Esophagus squamous epithelium (tissue), 5 donors: ENCODE results near the gene CYBC1. TPM values are rescaled to one million over a fixed set of nuclear protein-coding genes. Genes with fewer than 3 reads are reported as not detected.
"Not testable (repeated sequence)": the region's sequence is repeated elsewhere in the genome, so short reads cannot be mapped to it uniquely, and the experiment has no call there.

Source experiments
- DNase-seq: peaks from one replicate; lab custom pipeline; 2025; lab: John Stamatoyannopoulos, UW
- H3K27ac ChIP-seq, 4 donors: fragments of 200-600 bp; sonication (generic); one replicate each; pipeline ENCODE4 v1.5.1; 2016 to 2019; ENCODE audit warnings: mild to moderate bottlenecking in 1 of 4
- H3K27me3 ChIP-seq, 4 donors: fragments of 200-600 bp; sonication (generic); 1 replicate in 3 of 4; 2 replicates in 1 of 4; pipeline versions ENCODE4 v1.5.1 to v1.6.0; 2017 to 2021; ENCODE audit warnings: antibody characterized with exemption in 1 of 4
- H3K36me3 ChIP-seq, 3 donors: fragments of 200-600 bp; sonication (generic); one replicate each; pipeline ENCODE4 v1.5.1; 2016 to 2019
- H3K4me1 ChIP-seq, 3 donors: fragments of 200-600 bp; sonication (generic); one replicate each; pipeline ENCODE4 v1.5.1; 2017 to 2019
- H3K4me3 ChIP-seq, 4 donors: fragments of 200-600 bp; sonication (generic); 1 replicate in 3 of 4; 2 replicates in 1 of 4; pipeline ENCODE4 v1.5.1; 2016 to 2019; ENCODE audit warnings: mild to moderate bottlenecking in 2 of 4, moderate library complexity in 1 of 4
- H3K9me3 ChIP-seq, 3 donors: fragments of 200-600 bp; sonication (generic); one replicate each; pipeline ENCODE4 v1.5.1; 2016 to 2019
- POLR2A ChIP-seq, 4 donors: fragments of 450-650 bp; IDR thresholded peaks; one replicate each; pipeline ENCODE4 v1.6.1; 2017; ENCODE audit warnings: antibody characterized with exemption in 4 of 4, mild to moderate bottlenecking in 4 of 4, moderate library complexity in 3 of 4
- WGBS, 2 donors: methylation state at CpG; one replicate each; pipeline ENCODE4 v1.1.5; 2018; 5-methylcytosine and 5-hydroxymethylcytosine counted together
- intact Hi-C: fragments of 100-400 bp; cut with DNase I; formaldehyde crosslinking; loops from one replicate; pipeline ENCODE4 v1.15.0; 2022
- total RNA-seq, 4 donors: library from RNA; depleted of rRNA; stranded (reverse); fragments of >200 nt; gene quantifications; one replicate each; pipeline ENCODE4 v1.1.0, GENCODE V29; 2016
- TF ChIP-seq, protein P1 (sequence below), 6 experiments: fragments of 450-650 bp in 4 of 6; fragments of 200-600 bp in 2 of 6; sonication (generic) in 2 of 6; IDR thresholded peaks; one replicate each; pipeline ENCODE4 v1.5.1; 2016 to 2019; ENCODE audit warnings: antibody characterized with exemption in 6 of 6, mild to moderate bottlenecking in 4 of 6, moderate library complexity in 4 of 6
- donor health status: DM: yes; HTN: yes; CAD: no.

The CYBC1 gene
- total RNA-seq, 4 donors from 2014 or later = 31.7 to 74.3 (median 51.1) TPM

DNA sequence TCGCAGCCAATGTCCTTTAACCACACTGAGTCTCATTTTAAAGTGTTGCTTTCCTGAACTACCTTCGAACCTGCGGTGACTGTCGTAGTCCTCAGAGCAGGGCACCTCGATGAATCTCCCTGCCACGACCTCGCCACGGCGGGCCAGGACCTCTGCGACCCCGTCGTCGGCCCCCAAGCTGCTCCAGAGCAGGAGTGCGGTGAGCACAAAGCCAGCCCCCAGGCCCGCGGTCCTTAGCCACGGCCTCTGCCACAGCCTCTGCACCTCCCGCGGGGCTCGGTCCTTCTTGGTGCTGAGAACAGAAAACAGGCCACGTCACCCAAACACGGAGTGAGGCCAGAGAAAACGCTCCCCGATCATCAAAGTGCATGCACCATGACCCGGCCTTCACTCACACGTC, 35.2 kb downstream of the CYBC1 start:
- no peaks in the 10 kb centered on the region for H3K27me3 ChIP-seq

GRCh38 chr17:82414548-82415281, 35.8 kb downstream of the CYBC1 start:
- H3K4me1 ChIP-seq = peaks cover 16 to 35% (median 16%) of the 10 kb centered on the region in 3 donors
- TF ChIP-seq, protein P1, sequence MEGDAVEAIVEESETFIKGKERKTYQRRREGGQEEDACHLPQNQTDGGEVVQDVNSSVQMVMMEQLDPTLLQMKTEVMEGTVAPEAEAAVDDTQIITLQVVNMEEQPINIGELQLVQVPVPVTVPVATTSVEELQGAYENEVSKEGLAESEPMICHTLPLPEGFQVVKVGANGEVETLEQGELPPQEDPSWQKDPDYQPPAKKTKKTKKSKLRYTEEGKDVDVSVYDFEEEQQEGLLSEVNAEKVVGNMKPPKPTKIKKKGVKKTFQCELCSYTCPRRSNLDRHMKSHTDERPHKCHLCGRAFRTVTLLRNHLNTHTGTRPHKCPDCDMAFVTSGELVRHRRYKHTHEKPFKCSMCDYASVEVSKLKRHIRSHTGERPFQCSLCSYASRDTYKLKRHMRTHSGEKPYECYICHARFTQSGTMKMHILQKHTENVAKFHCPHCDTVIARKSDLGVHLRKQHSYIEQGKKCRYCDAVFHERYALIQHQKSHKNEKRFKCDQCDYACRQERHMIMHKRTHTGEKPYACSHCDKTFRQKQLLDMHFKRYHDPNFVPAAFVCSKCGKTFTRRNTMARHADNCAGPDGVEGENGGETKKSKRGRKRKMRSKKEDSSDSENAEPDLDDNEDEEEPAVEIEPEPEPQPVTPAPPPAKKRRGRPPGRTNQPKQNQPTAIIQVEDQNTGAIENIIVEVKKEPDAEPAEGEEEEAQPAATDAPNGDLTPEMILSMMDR (IDR thresholded peaks at IDR 0.05) = peak in 5 of 6 experiments; percentile 48 to 69 (median 63)
- TF ChIP-seq POLR2A (IDR thresholded peaks at IDR 0.05) = no peak
- 33 to 34% methylated on average over 25 to 33 of the region's 38 CpGs for WGBS, 2 donors
- H3K4me3 ChIP-seq = no peak overlapping the region
- peaks cover 0 to 28% (median 0%) of the 10 kb centered on the region in 3 donors for H3K36me3 ChIP-seq
- no peaks in the 10 kb centered on the region for H3K9me3 ChIP-seq
- intact Hi-C loops = loop anchor here (2.0 kb wide), 1 partner anchor 64 kb away; no protein-coding TSS in a partner anchor
- no peaks in the 10 kb centered on the region for H3K27me3 ChIP-seq
- no peak for DNase-seq
- H3K27ac ChIP-seq = no peak overlapping the region

More for the DNA sequence above, 35.2 kb downstream of the CYBC1 start:
- WGBS, 2 donors = 91 to 92% methylated on average over 7 to 23 of the region's 26 CpGs
- Histone ChIP-seq H3K27ac (no peak overlapping the region), H3K9me3 (no peaks in the 10 kb centered on the region), H3K4me1 (peaks cover 16 to 38% (median 16%) of the 10 kb centered on the region in 3 donors), H3K4me3 (no peak overlapping the region), H3K36me3 (peaks cover 0 to 25% (median 0%) of the 10 kb centered on the region in 3 donors)
- intact Hi-C loops = loop anchor here (2.0 kb wide), 1 partner anchor 65 kb away; no protein-coding TSS in a partner anchor
- TF ChIP-seq, protein P1 (IDR thresholded peaks at IDR 0.05) = no peak
- TF ChIP-seq POLR2A (IDR thresholded peaks at IDR 0.05) = no peak
- DNase-seq = no peak

DNA sequence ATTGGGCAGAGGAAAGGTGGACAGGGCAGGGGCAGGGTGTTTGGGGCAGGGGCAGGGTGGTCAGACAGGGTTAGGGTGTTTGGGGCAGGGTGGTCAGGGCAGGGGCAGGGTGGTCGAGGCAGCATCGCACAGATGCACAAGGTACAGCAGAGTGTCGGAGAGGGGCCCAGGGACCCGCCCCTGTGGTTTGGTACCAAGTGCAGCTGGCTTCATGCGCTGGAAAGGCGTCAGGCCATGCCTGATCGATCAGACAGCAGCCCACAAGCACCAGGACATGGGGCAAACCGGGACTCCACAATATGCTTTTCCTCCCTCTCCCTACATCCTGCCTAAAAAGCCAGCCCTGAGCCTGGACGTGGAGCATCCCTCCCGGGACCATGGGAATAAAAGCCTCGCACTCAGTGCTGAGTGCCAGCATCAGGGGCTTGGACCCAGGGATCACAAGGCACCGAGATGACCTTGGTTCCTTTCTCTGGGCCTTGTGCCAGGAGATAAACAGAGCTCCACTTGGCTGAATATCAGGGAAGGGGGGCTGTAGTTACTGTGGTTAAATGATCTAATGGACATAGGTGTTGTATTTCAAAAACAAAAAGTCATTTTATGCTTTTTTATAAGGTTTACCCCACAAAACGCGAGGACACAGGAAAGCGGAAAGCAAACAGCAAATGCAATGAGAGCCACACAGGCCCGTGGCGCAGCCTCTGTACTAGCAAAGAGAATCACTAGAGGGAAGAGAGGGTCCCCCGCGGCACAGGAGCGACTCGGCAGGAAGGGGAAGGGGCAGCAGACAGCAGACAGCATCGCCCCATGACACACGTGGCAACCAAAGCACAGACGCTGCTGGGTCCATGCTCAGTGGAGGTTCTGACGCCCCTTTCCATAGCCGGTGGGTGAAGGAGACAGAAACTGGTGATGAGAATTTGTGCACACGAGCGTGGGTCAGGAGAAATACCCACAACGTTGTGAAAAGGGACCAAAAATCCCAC, 37.7 kb downstream of the CYBC1 start:
- peaks cover 0 to 44% (median 0%) of the 10 kb centered on the region in 3 donors for H3K36me3 ChIP-seq
- TF ChIP-seq POLR2A (IDR thresholded peaks at IDR 0.05) = no peak
- TF ChIP-seq, protein P1 (IDR thresholded peaks at IDR 0.05) = no peak
- DNase-seq = no peak
- H3K4me3 ChIP-seq = no peak overlapping the region
- no peaks in the 10 kb centered on the region for H3K9me3 ChIP-seq
- peaks cover 8 to 21% (median 9%) of the 10 kb centered on the region in 3 donors for H3K4me1 ChIP-seq
- no peak overlapping the region for H3K27ac ChIP-seq
- no peaks in the 10 kb centered on the region for H3K27me3 ChIP-seq
- WGBS, 2 donors = 91 to 92% methylated on average over 26 of the region's 29 CpGs
- intact Hi-C loops = no loop called here

DNA sequence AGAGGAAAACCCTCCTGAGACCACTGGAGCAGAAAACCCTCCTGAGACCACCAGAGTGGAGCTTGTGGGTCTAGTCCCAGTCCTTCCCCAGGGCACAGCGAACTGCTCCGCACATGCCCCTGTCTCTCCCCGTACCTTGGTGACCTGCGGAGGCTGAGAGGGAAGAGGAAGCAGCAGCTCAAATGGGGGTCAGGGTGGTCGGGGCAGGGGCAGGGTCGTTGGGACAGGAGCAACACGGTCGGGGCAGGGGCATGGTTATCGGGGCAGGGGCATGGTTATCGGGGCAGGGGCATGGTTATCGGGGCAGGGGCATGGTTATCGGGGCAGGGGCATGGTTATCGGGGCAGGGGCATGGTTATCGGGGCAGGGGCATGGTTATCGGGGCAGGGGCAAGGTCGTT, 38.5 kb downstream of the CYBC1 start:
- intact Hi-C loops, H3K4me3 ChIP-seq: not testable (repeated sequence)
- WGBS, 2 donors = 89 to 98% methylated on average over 9 of the region's 16 CpGs

GRCh38 chr17:82411396-82412053, 39.0 kb downstream of the CYBC1 start:
- Histone ChIP-seq H3K27me3 (no peaks in the 10 kb centered on the region), H3K4me1 (peaks cover 4 to 11% (median 5%) of the 10 kb centered on the region in 3 donors), H3K27ac (no peak overlapping the region), H3K36me3 (peaks cover 0 to 53% (median 0%) of the 10 kb centered on the region in 3 donors), H3K9me3 (no peaks in the 10 kb centered on the region), H3K4me3 (no peak overlapping the region)
- 91 to 99% methylated on average over 9 to 15 of the region's 24 CpGs for WGBS, 2 donors
- TF ChIP-seq, protein P1 (IDR thresholded peaks at IDR 0.05) = no peak
- no peak for TF ChIP-seq POLR2A (IDR thresholded peaks at IDR 0.05)
- DNase-seq = no peak
- intact Hi-C loops = no loop called here

More for the DNA sequence above, 38.5 kb downstream of the CYBC1 start:
- Histone ChIP-seq H3K36me3 (peaks cover 0 to 50% (median 0%) of the 10 kb centered on the region in 3 donors), H3K4me1 (peaks cover 4 to 13% (median 5%) of the 10 kb centered on the region in 3 donors)
- H3K9me3 ChIP-seq, DNase-seq, H3K27ac ChIP-seq, H3K27me3 ChIP-seq: not testable (repeated sequence)
